ENCODE results near the gene KCNIP4.

The KCNIP4 gene

GRCh38 chr4:20987191-20987590 lies 961.4 kb downstream of the KCNIP4 start:
- Histone ChIP-seq H3K27me3 (no peaks in the 10 kb centered on the region), H3K4me3 (ENCODE audit: low read depth in 1 of 2, low read length in 1 of 2) (no peak overlapping the region), H3K27ac (no peak overlapping the region), H3K9me3 (no peaks in the 10 kb centered on the region), H3K36me3 (no peaks in the 10 kb centered on the region), H3K4me1 (ENCODE audit: control insufficient read depth in 1 of 2, insufficient read depth in 1 of 2, low read depth in 1 of 2, low read length in 1 of 2) (no peaks in the 10 kb centered on the region)
- no peak for TF ChIP-seq CTCF (IDR thresholded peaks at IDR 0.05)

- H3K27me3 ChIP-seq: no peaks in the 10 kb centered on the region
- no peak overlapping the region for H3K27ac ChIP-seq
- H3K4me3 ChIP-seq (ENCODE audit: low read depth in 1 of 2, low read length in 1 of 2): no peak overlapping the region
- H3K36me3 ChIP-seq: no peaks in the 10 kb centered on the region
- no peaks in the 10 kb centered on the region for H3K9me3 ChIP-seq
- H3K4me1 ChIP-seq (ENCODE audit: control insufficient read depth in 1 of 2, insufficient read depth in 1 of 2, low read depth in 1 of 2, low read length in 1 of 2): no peaks in the 10 kb centered on the region
- TF ChIP-seq CTCF (IDR thresholded peaks at IDR 0.05): no peak
These were observed 964.1 kb downstream of the KCNIP4 start for GRCh38 chr4:20984576-20984836.

- Histone ChIP-seq H3K9me3 (no peaks in the 10 kb centered on the region), H3K4me3 (ENCODE audit: low read depth in 1 of 2, low read length in 1 of 2) (no peak overlapping the region), H3K4me1 (ENCODE audit: control insufficient read depth in 1 of 2, insufficient read depth in 1 of 2, low read depth in 1 of 2, low read length in 1 of 2) (no peaks in the 10 kb centered on the region), H3K36me3 (no peaks in the 10 kb centered on the region), H3K27ac (no peak overlapping the region), H3K27me3 (no peaks in the 10 kb centered on the region)
- TF ChIP-seq CTCF (IDR thresholded peaks at IDR 0.05): no peak
These were observed 964.6 kb downstream of the KCNIP4 start for GRCh38 chr4:20983763-20984575.

- H3K9me3 ChIP-seq: no peaks in the 10 kb centered on the region
- no peak overlapping the region for H3K4me3 ChIP-seq (ENCODE audit: low read depth in 1 of 2, low read length in 1 of 2)
- TF ChIP-seq CTCF (IDR thresholded peaks at IDR 0.05): no peak
These were observed 966.0 kb downstream of the KCNIP4 start for GRCh38 chr4:20982544-20982943.

GRCh38 chr4:20960291-20960690 lies 988.3 kb downstream of the KCNIP4 start:
- H3K9me3 ChIP-seq: no peaks in the 10 kb centered on the region
- no peak overlapping the region for H3K4me3 ChIP-seq (ENCODE audit: low read depth in 1 of 2, low read length in 1 of 2)
- no peak for TF ChIP-seq CTCF (IDR thresholded peaks at IDR 0.05)
- no peaks in the 10 kb centered on the region for H3K4me1 ChIP-seq (ENCODE audit: control insufficient read depth in 1 of 2, insufficient read depth in 1 of 2, low read depth in 1 of 2, low read length in 1 of 2)
- no peak overlapping the region for H3K27ac ChIP-seq
- H3K36me3 ChIP-seq: no peaks in the 10 kb centered on the region
- H3K27me3 ChIP-seq: no peaks in the 10 kb centered on the region

More at GRCh38 chr4:20982544-20982943, 966.0 kb downstream of the KCNIP4 start:
- Histone ChIP-seq H3K27ac (no peak overlapping the region), H3K4me1 (ENCODE audit: control insufficient read depth in 1 of 2, insufficient read depth in 1 of 2, low read depth in 1 of 2, low read length in 1 of 2) (no peaks in the 10 kb centered on the region), H3K36me3 (no peaks in the 10 kb centered on the region), H3K27me3 (no peaks in the 10 kb centered on the region)

Measured in neutrophil (primary cell).